OCI-LY7 (cell line): Measurements from ENCODE around the gene CCDC102A. TPM values are rescaled to one million over a fixed set of nuclear protein-coding genes. Genes with fewer than 3 reads are reported as not detected.

Source experiments
- BruUV-seq: library from RNA; stranded (reverse); fragments of 400-500 nt; replicated peaks from 2 replicates; lab custom pipeline; 2021; lab: Mats Ljungman, UMichigan
- CTCF ChIA-PET: fragments of 300-600 bp; sonication (Branson Sonifier 250); formaldehyde crosslinking; loops from one replicate; lab custom pipeline; 2022; ENCODE audit warnings: antibody characterized with exemption; ENCODE audit not compliant: unreplicated experiment; lab: Charles Lee
- POLR2A ChIA-PET: fragments of 300-600 bp; sonication (Branson Sonifier 250); formaldehyde crosslinking; loops from one replicate; lab custom pipeline; 2022; ENCODE audit warnings: antibody characterized with exemption; lab: Charles Lee
- DNase-seq: peaks from one replicate; pipeline ENCODE4 v3.0.0-alpha.2; 2015; ENCODE audit warnings: low spot score
- H2AFZ ChIP-seq: fragments of 200-600 bp; sonication (generic), shearing (Covaris generic); 2 replicates; pipeline ENCODE4 v1.6.1; 2014; ENCODE audit warnings: mild to moderate bottlenecking, antibody characterized with exemption, low read length, moderate library complexity
- H3K27ac ChIP-seq: fragments of 200-600 bp; sonication (generic); 2 replicates; pipeline ENCODE4 v1.5.1; 2014; ENCODE audit warnings: mixed run types, low read depth, mild to moderate bottlenecking, moderate library complexity, low read length, inconsistent platforms; ENCODE audit not compliant: poor library complexity, severe bottlenecking
- H3K36me3 ChIP-seq: fragments of 200-600 bp; sonication (generic); 2 replicates; pipeline ENCODE4 v1.6.1; 2014; ENCODE audit warnings: mild to moderate bottlenecking, antibody characterized with exemption, low read length, moderate library complexity, mixed read lengths; ENCODE audit not compliant: insufficient read depth
- H3K4me1 ChIP-seq: fragments of 200-600 bp; sonication (generic); 2 replicates; pipeline ENCODE4 v1.5.1; 2014; ENCODE audit warnings: mild to moderate bottlenecking, low read length; ENCODE audit not compliant: insufficient read depth, poor library complexity, severe bottlenecking
- H3K4me2 ChIP-seq: fragments of 200-600 bp; sonication (generic); 2 replicates; pipeline ENCODE4 v1.6.1; 2014; ENCODE audit warnings: mild to moderate bottlenecking, low read length
- H3K4me3 ChIP-seq: fragments of 200-600 bp; sonication (generic); 2 replicates; pipeline ENCODE4 v1.5.1; 2014; ENCODE audit warnings: mild to moderate bottlenecking, low read depth, low read length; ENCODE audit not compliant: poor library complexity, severe bottlenecking
- H3K79me2 ChIP-seq: fragments of 200-600 bp; sonication (generic); 2 replicates; pipeline ENCODE4 v1.6.1; 2016; ENCODE audit warnings: low read depth, mild to moderate bottlenecking, low read length, moderate library complexity, mixed read lengths; ENCODE audit not compliant: insufficient read depth
- H3K9me2 ChIP-seq: fragments of 200-600 bp; sonication (generic); 2 replicates; pipeline ENCODE4 v1.6.1; 2016; ENCODE audit warnings: mild to moderate bottlenecking, low read length, mixed read lengths; ENCODE audit not compliant: insufficient read depth
- H3K9me3 ChIP-seq: fragments of 200-600 bp; sonication (generic); 2 replicates; pipeline ENCODE4 v1.6.1; 2014; ENCODE audit warnings: mild to moderate bottlenecking, mixed run types, low read length, mixed read lengths
- H4K20me1 ChIP-seq: fragments of 200-600 bp; sonication (generic); 2 replicates; pipeline ENCODE4 v1.6.1; 2014; ENCODE audit warnings: mild to moderate bottlenecking, antibody characterized with exemption, low read length, moderate library complexity, mixed read lengths; ENCODE audit not compliant: insufficient read depth
- CTCF ChIP-seq: fragments of 200-600 bp; sonication (generic); conservative IDR thresholded peaks from 2 replicates; pipeline ENCODE4 v1.5.1; 2014; ENCODE audit warnings: mild to moderate bottlenecking, antibody characterized with exemption, low read length, moderate library complexity, mixed read lengths
- EZH2phosphoT487 ChIP-seq: fragments of 200-600 bp; sonication (generic); IDR thresholded peaks from 2 replicates; pipeline ENCODE4 v1.6.1; 2018; ENCODE audit warnings: low read depth, borderline replicate concordance, mild to moderate bottlenecking, mixed run types, antibody characterized with exemption, low read length, moderate library complexity, mixed read lengths
- intact Hi-C: fragments of 100-400 bp; cut with micrococcal nuclease; formaldehyde crosslinking; loops from one replicate; pipeline ENCODE4 v1.10.0; 2022; ENCODE audit not compliant: unreplicated experiment
- total RNA-seq, 2 experiments: library from RNA; depleted of rRNA in 1 of 2; stranded (reverse); fragments of >200 nt in 1 of 2; shearing (Covaris generic) in 1 of 2; gene quantifications; 2 replicates each; pipeline ENCODE4 v1.2.3, GENCODE V29; 2014 to 2022

CCDC102A gene
- total RNA-seq, 2 experiments from 2014 or later, result 4.2 to 7.1 TPM

GRCh38 chr16:57485916-57486857 is 50.2 kb downstream of the CCDC102A start, which contains the start of gene DOK4:
Gene DOK4, minus strand, starts transcription at chr16:57486493. Its CDS starts 6,986 bp downstream, at chr16:57479507.
- H3K36me3 ChIP-seq, result no peaks in the 10 kb centered on the region
- ChIA-PET CTCF (interaction anchor here (0.6 to 0.7 kb wide), 2 partner anchors 40 to 56 kb away, joined by 3 to 4 read pairs; no protein-coding TSS in a partner anchor), POLR2A (interaction anchor here (1.0 kb wide), 1 partner anchor 66 kb away, joined by 3 read pairs; no protein-coding TSS in a partner anchor)
- no peaks in the 10 kb centered on the region for H3K9me3 ChIP-seq
- no peak within 1 kb of the TSS for H3K27ac ChIP-seq
- H4K20me1 ChIP-seq, result no peaks in the 10 kb centered on the region
- no peaks in the 10 kb centered on the region for H3K79me2 ChIP-seq
- no peak within 1 kb of the TSS for H2AFZ ChIP-seq
- H3K9me2 ChIP-seq, result no peaks in the 10 kb centered on the region
- H3K4me2 ChIP-seq, result peak within 1 kb of the TSS; percentile 83
- no TSS peak for BruUV-seq
- no peak for TF ChIP-seq EZH2phosphoT487
- TF ChIP-seq CTCF, result no peak
- H3K4me3 ChIP-seq, result peak within 1 kb of the TSS; percentile 65
- intact Hi-C loops, result loop anchor here (1.0 kb wide), 1 partner anchor 51 kb away; no protein-coding TSS in a partner anchor
- DNase-seq, result peak; percentile 69
- peaks cover 5% of the 10 kb centered on the region for H3K4me1 ChIP-seq

- H3K79me2 ChIP-seq, result no peaks in the 10 kb centered on the region
- TF ChIP-seq CTCF, result no peak
- no peak for TF ChIP-seq EZH2phosphoT487
- peak overlapping the region; percentile 65 for H3K4me3 ChIP-seq
- ChIA-PET CTCF (no interaction called here), POLR2A (no interaction called here)
- peak overlapping the region; percentile 83 for H3K4me2 ChIP-seq
- H2AFZ ChIP-seq, result no peak overlapping the region
- H3K36me3 ChIP-seq, result no peaks in the 10 kb centered on the region
- BruUV-seq, result no TSS peak
- H4K20me1 ChIP-seq, result no peaks in the 10 kb centered on the region
- no peaks in the 10 kb centered on the region for H3K9me3 ChIP-seq
- intact Hi-C loops, result no loop called here
- no peak for DNase-seq
- H3K4me1 ChIP-seq, result peaks cover 5% of the 10 kb centered on the region
- H3K27ac ChIP-seq, result no peak overlapping the region
- H3K9me2 ChIP-seq, result no peaks in the 10 kb centered on the region
These were observed 51.1 kb downstream of the CCDC102A start for GRCh38 chr16:57485091-57485915.
